HG03460 (cell line): ENCODE results near the gene ZNF138.
"Not testable (repeated sequence)": the region's sequence is repeated elsewhere in the genome, so short reads cannot be mapped to it uniquely, and the experiment has no call there.

ENCODE experiments used
- ATAC-seq: cut with Tn5 transposase; IDR thresholded peaks from one replicate; pipeline ENCODE4 v1.9.1; 2021; ENCODE audit not compliant: unreplicated experiment

The ZNF138 gene

GRCh38 chr7:64838051-64838450 is 43.8 kb downstream of the ZNF138 start:
- not testable (repeated sequence) for ATAC-seq

- ATAC-seq = no peak
Observed at GRCh38 chr7:64838691-64839090, 44.5 kb downstream of the ZNF138 start.

- ATAC-seq = no peak
Observed at GRCh38 chr7:64839910-64840309, 45.7 kb downstream of the ZNF138 start.

GRCh38 chr7:64849250-64849923 is 55.2 kb downstream of the ZNF138 start:
- ATAC-seq = no peak

GRCh38 chr7:64849924-64850499 is 55.8 kb downstream of the ZNF138 start:
- ATAC-seq = no peak

- ATAC-seq = no peak
Observed at GRCh38 chr7:64853679-64854078, 59.5 kb downstream of the ZNF138 start.

GRCh38 chr7:64854969-64855368 is 60.7 kb downstream of the ZNF138 start:
- no peak for ATAC-seq

GRCh38 chr7:64863021-64863420 is 68.8 kb downstream of the ZNF138 start:
- ATAC-seq = no peak

GRCh38 chr7:64863530-64863929 is 69.3 kb downstream of the ZNF138 start:
- ATAC-seq = not testable (repeated sequence)

- ATAC-seq = no peak
Observed at GRCh38 chr7:64863969-64864368, 69.7 kb downstream of the ZNF138 start.

- no peak for ATAC-seq
Observed at GRCh38 chr7:64867863-64868440, 73.7 kb downstream of the ZNF138 start.

GRCh38 chr7:64868499-64868898 is 74.3 kb downstream of the ZNF138 start:
- ATAC-seq = no peak

GRCh38 chr7:64869121-64869725 is 75.0 kb downstream of the ZNF138 start:
- no peak for ATAC-seq

- no peak for ATAC-seq
Observed at GRCh38 chr7:64869912-64870562, 75.8 kb downstream of the ZNF138 start.

GRCh38 chr7:64870656-64871055 is 76.4 kb downstream of the ZNF138 start:
- no peak for ATAC-seq

GRCh38 chr7:64871761-64872160 is 77.5 kb downstream of the ZNF138 start:
- ATAC-seq = no peak

GRCh38 chr7:64872351-64873154 is 78.3 kb downstream of the ZNF138 start:
- no peak for ATAC-seq

GRCh38 chr7:64873155-64873500 is 78.9 kb downstream of the ZNF138 start:
- no peak for ATAC-seq

GRCh38 chr7:64873517-64873916 is 79.3 kb downstream of the ZNF138 start:
- no peak for ATAC-seq

- no peak for ATAC-seq
Observed at GRCh38 chr7:64874114-64874513, 79.9 kb downstream of the ZNF138 start.
